CD14-positive monocyte (primary cell): Measurements from ENCODE around the gene TNIP1. TPM values are rescaled to one million over a fixed set of nuclear protein-coding genes. Genes with fewer than 3 reads are reported as not detected.

ENCODE experiments used
- DNase-seq, 3 donors: peaks; one replicate each; pipeline ENCODE4 v3.0.0-alpha.2; 2011 to 2022
- H2AFZ ChIP-seq: 2 replicates; pipeline ENCODE4 v1.6.0; 2012; ENCODE audit warnings: mild to moderate bottlenecking, low read depth, low read length, inconsistent platforms; ENCODE audit not compliant: insufficient read depth, poor library complexity, severe bottlenecking
- H3K27ac ChIP-seq, 2 donors: 1 replicate in 1 of 2; 2 replicates in 1 of 2; pipeline ENCODE4 v1.5.1; 2012 to 2013; ENCODE audit warnings: low read length in 2 of 2, control low read depth in 1 of 2, inconsistent platforms in 1 of 2, low read depth in 1 of 2, mild to moderate bottlenecking in 1 of 2
- H3K27me3 ChIP-seq, 2 donors: one replicate each; pipeline versions ENCODE4 v1.6.0 to v1.6.1; 2011 to 2013; ENCODE audit warnings: low read length in 2 of 2; ENCODE audit not compliant: control insufficient read depth in 2 of 2, insufficient read depth in 2 of 2
- H3K36me3 ChIP-seq, 2 donors: replicated peaks in 1 of 2; 1 replicate in 1 of 2; 2 replicates in 1 of 2; pipeline versions ENCODE4 v1.5.1 to v1.6.1; 2012 to 2013; ENCODE audit warnings: low read length in 2 of 2, control low read depth in 1 of 2, inconsistent platforms in 1 of 2, mild to moderate bottlenecking in 1 of 2; ENCODE audit not compliant: insufficient read depth in 2 of 2, control insufficient read depth in 1 of 2
- H3K4me1 ChIP-seq, 2 donors: 1 replicate in 1 of 2; 2 replicates in 1 of 2; pipeline versions ENCODE4 v1.5.1 to v1.6.1; 2012 to 2013; ENCODE audit warnings: low read length in 2 of 2, control low read depth in 1 of 2, inconsistent platforms in 1 of 2, mild to moderate bottlenecking in 1 of 2, moderate library complexity in 1 of 2; ENCODE audit not compliant: insufficient read depth in 2 of 2, control insufficient read depth in 1 of 2
- H3K4me2 ChIP-seq: replicated peaks from 2 replicates; pipeline ENCODE3; 2012; ENCODE audit warnings: low read length, moderate library complexity, mild to moderate bottlenecking; ENCODE audit not compliant: poor library complexity, severe bottlenecking; ENCODE audit errors: extremely low read depth
- H3K4me3 ChIP-seq, 3 experiments: fragments of 200-600 bp in 1 of 3; sonication (generic) in 1 of 3; replicated peaks in 1 of 3; 1 replicate in 2 of 3; 2 replicates in 1 of 3; pipeline ENCODE4 v1.5.1; 2011 to 2013; ENCODE audit warnings: low read length in 3 of 3, mild to moderate bottlenecking in 3 of 3, control low read depth in 2 of 3, low read depth in 2 of 3, inconsistent platforms in 1 of 3, moderate library complexity in 1 of 3
- H3K79me2 ChIP-seq: 2 replicates; pipeline ENCODE4 v1.6.0; 2012; ENCODE audit warnings: mild to moderate bottlenecking, control low read depth, inconsistent platforms, low read length, moderate library complexity; ENCODE audit not compliant: insufficient read depth
- H3K9ac ChIP-seq: 2 replicates; pipeline ENCODE4 v1.6.0; 2017; ENCODE audit warnings: low read length, mild to moderate bottlenecking; ENCODE audit not compliant: insufficient read depth, poor library complexity, severe bottlenecking
- H3K9me3 ChIP-seq, 2 donors: replicated peaks in 1 of 2; 1 replicate in 1 of 2; 2 replicates in 1 of 2; pipeline versions ENCODE4 v1.5.1 to v1.6.1; 2012 to 2013; ENCODE audit warnings: low read length in 2 of 2, control low read depth in 1 of 2; ENCODE audit not compliant: control insufficient read depth in 1 of 2, insufficient read depth in 1 of 2
- H4K20me1 ChIP-seq: 2 replicates; pipeline ENCODE4 v1.6.0; 2012; ENCODE audit warnings: mild to moderate bottlenecking, low read length, control low read depth, moderate library complexity; ENCODE audit not compliant: insufficient read depth
- H3K27ac Mint-ChIP-seq, 7 donors: one replicate each; pipeline ENCODE4 v1.8.0; 2020; ENCODE audit warnings: mild to moderate bottlenecking in 7 of 7, mixed read lengths in 7 of 7, moderate library complexity in 6 of 7, inconsistent platforms in 2 of 7
- H3K27me3 Mint-ChIP-seq, 3 donors: one replicate each; pipeline ENCODE4 v1.8.0; 2021 to 2022; ENCODE audit warnings: low read depth in 3 of 3, mild to moderate bottlenecking in 3 of 3, mixed read lengths in 3 of 3, moderate library complexity in 3 of 3, inconsistent platforms in 1 of 3
- H3K36me3 Mint-ChIP-seq, 2 donors: one replicate each; pipeline ENCODE4 v1.8.0; 2020; ENCODE audit warnings: mixed read lengths in 2 of 2, inconsistent platforms in 1 of 2, mild to moderate bottlenecking in 1 of 2
- H3K4me1 Mint-ChIP-seq: one replicate; pipeline ENCODE4 v1.8.0; 2020; ENCODE audit warnings: mild to moderate bottlenecking, mixed read lengths
- H3K4me3 Mint-ChIP-seq, 2 donors: one replicate each; pipeline ENCODE4 v1.8.0; 2020; ENCODE audit warnings: mild to moderate bottlenecking in 2 of 2, mixed read lengths in 2 of 2, moderate library complexity in 1 of 2
- H3K9me3 Mint-ChIP-seq, 7 donors: one replicate each; pipeline ENCODE4 v1.8.0; 2020 to 2022; ENCODE audit warnings: mixed read lengths in 7 of 7, mild to moderate bottlenecking in 6 of 7, moderate library complexity in 6 of 7, inconsistent platforms in 2 of 7
- WGBS: methylation state at CpG from one replicate; pipeline ENCODE4 v1.1.5; 2013; ENCODE audit warnings: missing lambda C conversion rate; ENCODE audit not compliant: insufficient coverage; 5-methylcytosine and 5-hydroxymethylcytosine counted together
- intact Hi-C, 2 donors: fragments of 100-400 bp; cut with micrococcal nuclease; formaldehyde crosslinking; loops; one replicate each; pipeline versions ENCODE4 v1.15.0 to v1.15.1; 2023
- polyA plus RNA-seq, 3 donors: library from polyadenylated mRNA; depleted of rRNA in 1 of 3; unstranded in 2 of 3; stranded (reverse) in 1 of 3; fragments of 300-500 nt in 2 of 3; fragments of >200 nt in 1 of 3; fragmentation: Illumina TruSeq in 2 of 3; gene quantifications; 1 replicate in 2 of 3; 2 replicates in 1 of 3; pipeline ENCODE4 v1.2.3, GENCODE V29; 2012 to 2021
- TF ChIP-seq, protein P1 (sequence below): fragments of 200-600 bp; IDR thresholded peaks from one replicate; pipeline ENCODE4 v1.8.0; 2022; ENCODE audit warnings: antibody characterized with exemption, mild to moderate bottlenecking

TNIP1 gene
- polyA plus RNA-seq, 3 donors, result 30.8 to 108 (median 46.4) TPM

DNA sequence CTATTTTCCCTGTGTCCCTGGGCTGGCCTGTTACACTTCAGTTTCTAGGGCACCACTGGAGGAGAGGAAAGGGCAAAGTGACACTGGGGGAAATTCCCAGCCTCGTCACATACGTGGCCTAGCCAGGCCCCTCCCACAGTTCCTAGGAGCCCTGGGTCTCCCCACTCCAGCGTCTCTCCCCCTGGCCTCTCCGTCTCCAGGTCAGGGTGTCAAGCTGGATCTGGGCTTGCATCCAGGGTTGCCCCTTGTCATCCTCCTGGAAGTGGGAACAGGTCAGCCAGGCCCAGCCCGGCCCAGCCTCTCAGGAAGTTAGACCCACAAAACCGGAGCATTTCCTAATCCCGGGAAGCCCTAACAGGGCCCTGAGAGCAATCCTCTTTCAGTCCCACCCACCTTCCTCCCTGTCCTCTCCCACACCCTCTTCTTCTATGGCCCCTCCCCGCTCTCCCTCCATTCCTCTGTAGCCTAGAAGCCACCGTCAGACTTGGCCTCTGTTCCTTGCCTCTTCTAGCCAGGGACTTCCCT, 4.7 kb upstream of the TNIP1 start:
- H3K9me3 ChIP-seq, result no peaks in the 10 kb centered on the region
- peak; percentile 65 to 87 (median 66) for DNase-seq
- H3K27ac ChIP-seq, result peak overlapping the region; percentile 55 to 79
- H3K4me1 ChIP-seq, result peaks cover 65 to 75% of the 10 kb centered on the region in 2 donors
- H3K79me2 ChIP-seq, result peaks cover 17% of the 10 kb centered on the region
- intact Hi-C loops, result no loop called here
- Mint-ChIP-seq H3K27me3 (peaks cover 0 to 3% (median 0%) of the 10 kb centered on the region in 3 donors), H3K4me1 (peaks cover 74% of the 10 kb centered on the region), H3K27ac (peak overlapping the region; percentile 70 to 93 (median 87)), H3K36me3 (no peaks in the 10 kb centered on the region), H3K4me3 (peak overlapping the region; percentile 35 to 62), H3K9me3 (no peaks in the 10 kb centered on the region)
- no peaks in the 10 kb centered on the region for H3K36me3 ChIP-seq
- H3K4me3 ChIP-seq, result peak overlapping the region in 1 of 3 experiments; percentile 60
- H3K27me3 ChIP-seq, result no peaks in the 10 kb centered on the region
- TF ChIP-seq, protein P1, sequence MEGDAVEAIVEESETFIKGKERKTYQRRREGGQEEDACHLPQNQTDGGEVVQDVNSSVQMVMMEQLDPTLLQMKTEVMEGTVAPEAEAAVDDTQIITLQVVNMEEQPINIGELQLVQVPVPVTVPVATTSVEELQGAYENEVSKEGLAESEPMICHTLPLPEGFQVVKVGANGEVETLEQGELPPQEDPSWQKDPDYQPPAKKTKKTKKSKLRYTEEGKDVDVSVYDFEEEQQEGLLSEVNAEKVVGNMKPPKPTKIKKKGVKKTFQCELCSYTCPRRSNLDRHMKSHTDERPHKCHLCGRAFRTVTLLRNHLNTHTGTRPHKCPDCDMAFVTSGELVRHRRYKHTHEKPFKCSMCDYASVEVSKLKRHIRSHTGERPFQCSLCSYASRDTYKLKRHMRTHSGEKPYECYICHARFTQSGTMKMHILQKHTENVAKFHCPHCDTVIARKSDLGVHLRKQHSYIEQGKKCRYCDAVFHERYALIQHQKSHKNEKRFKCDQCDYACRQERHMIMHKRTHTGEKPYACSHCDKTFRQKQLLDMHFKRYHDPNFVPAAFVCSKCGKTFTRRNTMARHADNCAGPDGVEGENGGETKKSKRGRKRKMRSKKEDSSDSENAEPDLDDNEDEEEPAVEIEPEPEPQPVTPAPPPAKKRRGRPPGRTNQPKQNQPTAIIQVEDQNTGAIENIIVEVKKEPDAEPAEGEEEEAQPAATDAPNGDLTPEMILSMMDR, result no peak
- peak overlapping the region; percentile 38 for H3K9ac ChIP-seq
- peak overlapping the region; percentile 66 for H3K4me2 ChIP-seq
- WGBS, result 18% methylated on average over 6 of the region's 9 CpGs
- no peak overlapping the region for H2AFZ ChIP-seq
- no peaks in the 10 kb centered on the region for H4K20me1 ChIP-seq

DNA sequence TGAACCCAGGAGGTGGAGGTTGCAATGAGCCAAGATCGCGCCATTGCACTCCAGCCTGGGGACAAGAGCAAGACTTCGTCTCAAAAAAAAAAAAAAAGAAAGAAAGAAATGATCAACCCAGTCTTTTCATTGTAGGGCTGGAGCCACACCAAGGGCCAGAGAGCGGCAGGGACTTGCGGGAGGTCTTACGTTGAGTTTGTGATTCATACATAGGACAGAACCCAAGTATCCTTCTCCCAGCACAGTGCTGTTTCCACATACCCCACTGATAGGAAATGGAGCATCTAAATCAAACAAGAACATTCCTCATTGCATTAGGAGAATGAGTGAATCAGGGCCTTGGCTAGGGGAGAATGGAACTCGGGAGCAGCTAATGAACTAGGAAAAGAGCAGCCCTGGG, 3.5 kb upstream of the TNIP1 start:
- no peak overlapping the region for H3K4me2 ChIP-seq
- no peaks in the 10 kb centered on the region for H3K9me3 ChIP-seq
- H3K4me3 ChIP-seq, result no peak overlapping the region
- no peak overlapping the region for H2AFZ ChIP-seq
- Mint-ChIP-seq H3K4me1 (peaks cover 74% of the 10 kb centered on the region), H3K4me3 (no peak overlapping the region), H3K27ac (peak overlapping the region in 3 of 7 donors; percentile 4 to 83 (median 76)), H3K27me3 (peaks cover 0 to 3% (median 0%) of the 10 kb centered on the region in 3 donors), H3K36me3 (peaks cover 2 to 3% of the 10 kb centered on the region in 2 donors), H3K9me3 (no peaks in the 10 kb centered on the region)
- H3K27me3 ChIP-seq, result no peaks in the 10 kb centered on the region
- no peak for DNase-seq
- peaks cover 67 to 76% of the 10 kb centered on the region in 2 donors for H3K4me1 ChIP-seq
- H3K79me2 ChIP-seq, result peaks cover 29% of the 10 kb centered on the region
- H4K20me1 ChIP-seq, result peaks cover 9% of the 10 kb centered on the region
- no peak overlapping the region for H3K9ac ChIP-seq
- TF ChIP-seq, protein P1, result no peak
- 100% methylated on average over 3 of the region's 7 CpGs for WGBS
- intact Hi-C loops, result no loop called here
- no peaks in the 10 kb centered on the region for H3K36me3 ChIP-seq
- no peak overlapping the region for H3K27ac ChIP-seq
